ENCODE data around the gene PARP8. TPM values are rescaled to one million over a fixed set of nuclear protein-coding genes. Genes with fewer than 3 reads are reported as not detected.

PARP8 gene
- total RNA-seq, 1 donor from 2014 or later = 3.8 TPM

DNA sequence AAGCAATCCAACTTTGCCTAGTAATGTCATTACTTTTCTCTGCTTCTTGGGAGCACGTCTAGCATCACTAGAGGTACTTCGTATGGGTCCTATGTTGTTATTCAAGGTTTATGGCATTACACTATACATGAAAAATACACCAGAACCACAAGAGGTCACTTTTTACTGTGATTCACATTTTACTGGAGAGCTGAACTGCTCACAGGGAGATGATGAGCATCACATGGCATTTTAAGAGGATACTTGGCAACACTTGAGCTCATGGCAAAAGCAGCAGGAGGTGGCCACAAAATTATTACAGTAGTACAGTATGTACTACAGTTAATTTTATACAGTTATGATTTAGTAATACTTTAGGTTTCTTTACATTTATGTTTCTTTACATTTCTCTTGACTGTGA lies 223.4 kb downstream of the PARP8 start:
- no peak for DNase-seq (ENCODE audit: low read depth)

Other genes starting within 250 kb of the PARP8 start
- 13.3 and 21.3 TPM in 2 replicates for gene EMB, start 225.3 kb upstream of the PARP8 start, total RNA-seq